K562 (cell line): ENCODE measurements around the gene USP35. TPM values are rescaled to one million over a fixed set of nuclear protein-coding genes. Genes with fewer than 3 reads are reported as not detected.

Experiments
- AFF4 ChIP-seq: sonication (generic); formaldehyde crosslinking; IDR thresholded peaks from 2 replicates; pipeline ENCODE4 v1.8.0; 2023; ENCODE audit warnings: mild to moderate bottlenecking, missing genetic modification reagents
- ATF7 ChIP-seq: fragments of 450-650 bp; IDR thresholded peaks from 2 replicates; pipeline ENCODE4 v1.7.1; 2014; ENCODE audit warnings: mild to moderate bottlenecking, moderate library complexity
- CTBP1 ChIP-seq: fragments of 450-650 bp; IDR thresholded peaks from 2 replicates; pipeline ENCODE4 v1.6.1; 2016; ENCODE audit warnings: borderline replicate concordance
- CTCF ChIP-seq, 3 experiments: IDR thresholded peaks in 2 of 3; conservative IDR thresholded peaks in 1 of 3; 2 replicates each; pipeline ENCODE4 v1.5.1; 2011 to 2012; ENCODE audit warnings: low read length in 3 of 3, mild to moderate bottlenecking in 3 of 3, control low read depth in 2 of 3, improper control_type of control experiment in 1 of 3, inconsistent platforms in 1 of 3, low read depth in 1 of 3, mixed read lengths in 1 of 3, moderate library complexity in 1 of 3; ENCODE audit not compliant: insufficient read depth in 2 of 3
- DACH1 ChIP-seq: fragments of 450-650 bp; IDR thresholded peaks from 2 replicates; pipeline ENCODE4 v1.6.1; 2018; ENCODE audit not compliant: partially characterized antibody
- DEAF1 ChIP-seq: fragments of 450-650 bp; formaldehyde crosslinking; IDR thresholded peaks from 2 replicates; pipeline ENCODE4 v1.4.0; 2020; ENCODE audit warnings: mild to moderate bottlenecking, moderate library complexity
- ETV5 ChIP-seq: sonication (generic); formaldehyde crosslinking; IDR thresholded peaks from 2 replicates; pipeline ENCODE4 v1.4.0; 2020; ENCODE audit warnings: low read depth, mild to moderate bottlenecking, missing genetic modification reagents
- EWSR1 ChIP-seq: fragments of 450-650 bp; IDR thresholded peaks from 2 replicates; pipeline ENCODE4 v1.6.1; 2018; ENCODE audit warnings: borderline replicate concordance, mild to moderate bottlenecking, low read depth, moderate library complexity; ENCODE audit not compliant: partially characterized antibody
- FOXK2 ChIP-seq, 2 experiments: fragments of 450-650 bp; IDR thresholded peaks in 1 of 2; conservative IDR thresholded peaks in 1 of 2; 2 replicates each; pipeline ENCODE4 v1.6.1; 2016; ENCODE audit warnings: low read depth in 2 of 2, mild to moderate bottlenecking in 1 of 2
- HDAC2 ChIP-seq: fragments of 450-650 bp; IDR thresholded peaks from 2 replicates; pipeline ENCODE4 v1.6.1; 2016; ENCODE audit warnings: mild to moderate bottlenecking
- L3MBTL2 ChIP-seq: fragments of 450-650 bp; IDR thresholded peaks from 2 replicates; pipeline ENCODE4 v1.6.1; 2016; ENCODE audit warnings: mild to moderate bottlenecking, moderate library complexity
- MBD1 ChIP-seq: fragments of 250-450 bp; sonication (Bioruptor Pico); IDR thresholded peaks from 2 replicates; pipeline ENCODE4 v1.8.0; 2022; ENCODE audit warnings: inconsistent platforms
- MTA1 ChIP-seq: fragments of 450-650 bp; IDR thresholded peaks from 2 replicates; pipeline ENCODE4 v1.6.1; 2017; ENCODE audit warnings: borderline replicate concordance
- NBN ChIP-seq: fragments of 450-650 bp; IDR thresholded peaks from 2 replicates; pipeline ENCODE4 v1.6.1; 2016; ENCODE audit warnings: low read depth, mild to moderate bottlenecking
- PHF8 ChIP-seq: fragments of 200-600 bp; sonication (generic); IDR thresholded peaks from 2 replicates; pipeline ENCODE4 v1.6.1; 2012; ENCODE audit warnings: mixed run types, mild to moderate bottlenecking, inconsistent platforms, low read length, moderate library complexity, borderline replicate concordance
- RHOXF2B ChIP-seq: fragments of 250-450 bp; sonication (Bioruptor Pico); conservative IDR thresholded peaks from 2 replicates; pipeline ENCODE4 v1.5.1; 2021
- SMC3 ChIP-seq: conservative IDR thresholded peaks from 2 replicates; pipeline ENCODE4 v1.6.1; 2011; ENCODE audit warnings: low read depth, low read length, improper control_type of control experiment; ENCODE audit not compliant: insufficient read depth
- SPI1 ChIP-seq: IDR thresholded peaks from 2 replicates; pipeline ENCODE4 v1.6.1; 2011; ENCODE audit warnings: low read depth, low read length, control low read depth, borderline replicate concordance
- ZEB2 ChIP-seq: fragments of 450-650 bp; IDR thresholded peaks from 2 replicates; pipeline ENCODE4 v1.6.1; 2016
- ZNF23 ChIP-seq: fragments of 250-450 bp; sonication (Bioruptor Pico); IDR thresholded peaks from 2 replicates; pipeline ENCODE4 v1.4.0; 2020; ENCODE audit warnings: mild to moderate bottlenecking
- ZNF695 ChIP-seq: fragments of 450-650 bp; formaldehyde crosslinking; IDR thresholded peaks from 2 replicates; pipeline ENCODE4 v1.4.0; 2020; ENCODE audit warnings: mild to moderate bottlenecking, moderate library complexity
- polyA plus RNA-seq, 8 experiments: library from polyadenylated mRNA; depleted of rRNA in 4 of 8; stranded (reverse) in 5 of 8; unstranded in 3 of 8; fragments of >200 nt; fragmentation: Nextera tagmentation in 2 of 8; fragmentation: Illumina TruSeq in 1 of 8; extraction: Ambion mirVana in 2 of 8; extraction: Trizol in 1 of 8; gene quantifications; 2 replicates each; pipeline versions ENCODE4 v1.2.1 to v1.2.3, GENCODE V29; 2011 to 2014; ENCODE audit warnings: inconsistent platforms in 1 of 8, missing spikeins in 1 of 8
- total RNA-seq, 7 experiments: library from RNA; depleted of rRNA in 6 of 7; stranded (reverse); fragments of >200 nt in 6 of 7; fragmentation: Illumina TruSeq in 2 of 7; extraction: Trizol in 2 of 7; gene quantifications; 2 replicates each; pipeline versions ENCODE4 v1.2.1 to v1.2.3, GENCODE V29; 2011 to 2021; ENCODE audit warnings: low replicate concordance in 1 of 7

The USP35 gene
- total and polyA plus RNA-seq, 9 of the 15 experiments (the other 6 are each of a cell fraction or from before 2014, with no cell fraction given) = 0.01 to 4.8 (median 3.6) TPM

GRCh38 chr11:78228467-78228866 is 39.7 kb downstream of the USP35 start (continued):
- TF ChIP-seq ZEB2 = peak; percentile 75
- TF ChIP-seq DEAF1 (CRISPR knock-in tag) = peak; percentile 85
- TF ChIP-seq CTCF (IDR thresholded peaks at IDR 0.05 in 2 of 3, conservative IDR thresholded peaks at IDR 0.05 in 1 of 3; ENCODE audit: insufficient read depth in 2 of 3, low read depth in 1 of 3, low read length in 3 of 3) = peak; percentile 70 to 82 (median 71)
- 0 out of 2 replicates have a peak, but pooled peaks have one; percentile 29 for TF ChIP-seq ETV5 (CRISPR knock-in tag)
- TF ChIP-seq FOXK2 (conservative IDR thresholded peaks at IDR 0.05 in 1 of 2, IDR thresholded peaks at IDR 0.05 in 1 of 2; ENCODE audit: low read depth in 2 of 2) = 0 out of 4 replicates have a peak, but pooled peaks of 1 of the 2 experiments have one; percentile 53
- TF ChIP-seq NBN = 0 out of 2 replicates have a peak, but pooled peaks have one; percentile 15
- no peak for TF ChIP-seq MBD1 (CRISPR knock-in tag)
- no peak for TF ChIP-seq ZNF695 (CRISPR knock-in tag)
- TF ChIP-seq EWSR1 = no peak
- peak; percentile 21; the same call in 1 of the 2 replicates for TF ChIP-seq RHOXF2B (CRISPR knock-in tag)
- TF ChIP-seq SPI1 = peak; percentile 66; the same call in 1 of the 2 replicates
- TF ChIP-seq CTBP1 = peak; percentile 72; the same call in 1 of the 2 replicates
- 0 out of 2 replicates have a peak, but pooled peaks have one; percentile 12 for TF ChIP-seq ATF7
- no peak for TF ChIP-seq MTA1
- 0 out of 2 replicates have a peak, but pooled peaks have one; percentile 30 for TF ChIP-seq L3MBTL2
- TF ChIP-seq ZNF23 (CRISPR knock-in tag) = no peak
- peak; percentile 30; the same call in 1 of the 2 replicates for TF ChIP-seq HDAC2
- TF ChIP-seq PHF8 = no peak
- peak; percentile 83 for TF ChIP-seq SMC3
- no peak for TF ChIP-seq DACH1
- no peak for TF ChIP-seq AFF4 (CRISPR knock-in tag)
